ENCODE measurements around the gene CD52. TPM values are rescaled to one million over a fixed set of nuclear protein-coding genes. Genes with fewer than 3 reads are reported as not detected.
"Not testable (repeated sequence)": the region's sequence is repeated elsewhere in the genome, so short reads cannot be mapped to it uniquely, and the experiment has no call there.

CD52 gene
- polyA plus RNA-seq, 3 donors = 851 to 4,047 (median 2,617) TPM

DNA sequence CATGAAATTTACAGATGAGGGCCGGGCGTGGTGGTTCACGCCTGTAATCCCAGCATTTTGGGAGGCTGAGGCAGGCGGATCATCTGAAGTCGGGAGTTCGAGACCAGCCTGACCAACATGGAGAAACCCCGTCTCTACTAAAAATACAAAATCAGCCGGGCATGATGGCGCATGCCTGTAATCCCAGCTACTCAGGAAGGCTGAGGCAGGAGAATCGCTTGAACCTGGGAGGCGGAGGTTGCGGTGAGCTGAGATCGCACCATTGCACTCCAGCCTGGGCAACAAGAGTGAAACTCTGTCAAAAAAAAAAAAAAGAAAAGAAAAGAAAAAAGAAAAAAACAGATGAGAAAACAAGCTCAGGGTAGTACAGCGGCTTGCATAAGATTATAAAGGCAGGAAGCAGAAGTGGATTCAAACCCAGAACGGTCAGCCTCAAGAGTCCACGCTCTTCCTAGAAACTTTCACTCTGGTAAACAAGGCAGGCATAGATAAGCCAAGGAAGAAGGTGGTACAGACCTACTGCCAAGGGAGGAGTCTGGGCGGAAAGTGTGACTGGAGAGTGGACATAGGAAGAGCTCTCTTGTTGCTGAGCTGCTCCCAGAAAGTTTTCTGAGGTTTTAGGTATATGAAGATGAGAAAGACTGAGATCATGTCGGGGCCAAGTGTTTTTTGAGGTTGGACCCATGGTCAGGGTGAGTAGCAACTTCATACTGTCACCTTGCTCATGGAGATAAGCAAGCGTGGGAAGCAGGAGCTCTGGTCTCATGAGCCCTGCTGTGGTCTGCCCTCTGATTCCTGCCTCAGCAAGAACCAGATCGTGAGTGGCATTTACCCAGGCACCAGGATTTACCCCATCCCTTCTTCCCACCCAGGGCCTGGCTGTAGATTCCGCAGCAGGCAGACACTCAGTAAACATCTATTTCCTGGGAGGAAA is 9.5 kb upstream of the CD52 start:
- H2AFZ ChIP-seq (ENCODE audit: insufficient read depth, low read depth, low read length, poor library complexity, severe bottlenecking) = peak overlapping the region; percentile 74
- H3K36me3 ChIP-seq (replicated peaks in 1 of 2; ENCODE audit: control insufficient read depth in 1 of 2, insufficient read depth in 2 of 2, low read length in 2 of 2); H4K20me1 ChIP-seq (ENCODE audit: insufficient read depth, low read length); H3K9me3 Mint-ChIP-seq; H3K27me3 ChIP-seq (ENCODE audit: control insufficient read depth in 2 of 2, insufficient read depth in 2 of 2, low read length in 2 of 2); H3K27me3 Mint-ChIP-seq (ENCODE audit: low read depth in 3 of 3); H3K9me3 ChIP-seq (replicated peaks in 1 of 2; ENCODE audit: control insufficient read depth in 1 of 2, insufficient read depth in 1 of 2, low read length in 2 of 2): not testable (repeated sequence)
- Mint-ChIP-seq H3K4me3 (peak overlapping the region; percentile 69 to 91), H3K36me3 (peaks cover 6 to 14% of the 10 kb centered on the region in 2 donors), H3K27ac (peak overlapping the region; percentile 95 to 100 (median 100)), H3K4me1 (peaks cover 77% of the 10 kb centered on the region)
- peak overlapping the region; percentile 91 to 97 for H3K27ac ChIP-seq (ENCODE audit: low read depth in 1 of 2, low read length in 2 of 2)
- peak overlapping the region; percentile 28 to 83 (median 36) for H3K4me3 ChIP-seq (replicated peaks in 1 of 3; ENCODE audit: low read depth in 2 of 3, low read length in 3 of 3)
- WGBS (ENCODE audit: insufficient coverage) = 72% methylated on average over 11 of the region's 21 CpGs
- peak in 2 of 3 donors; percentile 54 to 60 for DNase-seq
- peak overlapping the region; percentile 82 for H3K4me2 ChIP-seq (replicated peaks; ENCODE audit: extremely low read depth, low read length, poor library complexity, severe bottlenecking)
- peaks cover 41% of the 10 kb centered on the region for H3K79me2 ChIP-seq (ENCODE audit: insufficient read depth, low read length)
- intact Hi-C loops (cut with micrococcal nuclease) = loop anchor here in 1 of 2 donors (1.0 to 2.0 kb wide), 4 partner anchors 8 to 29 kb away; no protein-coding TSS in a partner anchor
- peak overlapping the region; percentile 67 for H3K9ac ChIP-seq (ENCODE audit: insufficient read depth, low read length, poor library complexity, severe bottlenecking)
- peaks cover 79 to 92% of the 10 kb centered on the region in 2 donors for H3K4me1 ChIP-seq (ENCODE audit: control insufficient read depth in 1 of 2, insufficient read depth in 2 of 2, low read length in 2 of 2)

DNA sequence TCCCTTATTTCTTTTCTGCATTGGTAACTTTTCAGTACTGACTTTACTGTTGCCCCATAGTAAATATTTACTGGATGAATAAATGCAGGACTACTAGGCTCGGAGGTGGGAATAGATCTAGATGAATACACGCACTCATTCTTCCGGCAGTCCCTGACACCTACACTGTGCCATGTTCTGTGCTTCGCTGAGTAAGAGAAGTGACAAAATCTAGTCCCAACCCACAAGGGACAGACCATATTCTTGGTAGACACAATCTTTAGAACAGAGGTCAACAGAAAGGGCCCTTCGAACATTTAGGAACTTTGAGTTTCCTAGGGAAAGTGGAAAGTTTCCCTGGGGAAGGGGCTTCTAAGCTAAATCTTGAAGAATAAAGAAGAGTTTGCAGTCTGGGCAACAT is 3.3 kb upstream of the CD52 start:
- peaks cover 79% of the 10 kb centered on the region for H3K4me1 Mint-ChIP-seq
- H3K27me3 ChIP-seq (ENCODE audit: control insufficient read depth in 2 of 2, insufficient read depth in 2 of 2, low read length in 2 of 2) = no peaks in the 10 kb centered on the region
- H3K4me3 ChIP-seq (replicated peaks in 1 of 3; ENCODE audit: low read depth in 2 of 3, low read length in 3 of 3) = peak overlapping the region in 1 of 3 experiments; percentile 83
- no peak for DNase-seq
- H3K79me2 ChIP-seq (ENCODE audit: insufficient read depth, low read length) = peaks cover 53% of the 10 kb centered on the region
- WGBS (ENCODE audit: insufficient coverage) = no CpG with 5 or more reads among the region's 5 CpGs
- TF ChIP-seq, protein P1, sequence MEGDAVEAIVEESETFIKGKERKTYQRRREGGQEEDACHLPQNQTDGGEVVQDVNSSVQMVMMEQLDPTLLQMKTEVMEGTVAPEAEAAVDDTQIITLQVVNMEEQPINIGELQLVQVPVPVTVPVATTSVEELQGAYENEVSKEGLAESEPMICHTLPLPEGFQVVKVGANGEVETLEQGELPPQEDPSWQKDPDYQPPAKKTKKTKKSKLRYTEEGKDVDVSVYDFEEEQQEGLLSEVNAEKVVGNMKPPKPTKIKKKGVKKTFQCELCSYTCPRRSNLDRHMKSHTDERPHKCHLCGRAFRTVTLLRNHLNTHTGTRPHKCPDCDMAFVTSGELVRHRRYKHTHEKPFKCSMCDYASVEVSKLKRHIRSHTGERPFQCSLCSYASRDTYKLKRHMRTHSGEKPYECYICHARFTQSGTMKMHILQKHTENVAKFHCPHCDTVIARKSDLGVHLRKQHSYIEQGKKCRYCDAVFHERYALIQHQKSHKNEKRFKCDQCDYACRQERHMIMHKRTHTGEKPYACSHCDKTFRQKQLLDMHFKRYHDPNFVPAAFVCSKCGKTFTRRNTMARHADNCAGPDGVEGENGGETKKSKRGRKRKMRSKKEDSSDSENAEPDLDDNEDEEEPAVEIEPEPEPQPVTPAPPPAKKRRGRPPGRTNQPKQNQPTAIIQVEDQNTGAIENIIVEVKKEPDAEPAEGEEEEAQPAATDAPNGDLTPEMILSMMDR (IDR thresholded peaks at IDR 0.05) = no peak
- peaks cover 0 to 3% (median 0%) of the 10 kb centered on the region in 3 donors for H3K27me3 Mint-ChIP-seq (ENCODE audit: low read depth in 3 of 3)
- no peaks in the 10 kb centered on the region for H3K9me3 Mint-ChIP-seq
- peaks cover 4 to 5% of the 10 kb centered on the region in 2 donors for H3K36me3 Mint-ChIP-seq
- peaks cover 83 to 92% of the 10 kb centered on the region in 2 donors for H3K4me1 ChIP-seq (ENCODE audit: control insufficient read depth in 1 of 2, insufficient read depth in 2 of 2, low read length in 2 of 2)
- peak overlapping the region; percentile 86 to 99 (median 97) for H3K27ac Mint-ChIP-seq
- no peaks in the 10 kb centered on the region for H3K36me3 ChIP-seq (replicated peaks in 1 of 2; ENCODE audit: control insufficient read depth in 1 of 2, insufficient read depth in 2 of 2, low read length in 2 of 2)
- no peak overlapping the region for H3K9ac ChIP-seq (ENCODE audit: insufficient read depth, low read length, poor library complexity, severe bottlenecking)
- H3K4me2 ChIP-seq (replicated peaks; ENCODE audit: extremely low read depth, low read length, poor library complexity, severe bottlenecking) = peak overlapping the region; percentile 82
- intact Hi-C loops (cut with micrococcal nuclease) = loop anchor here in 1 of 2 donors (10.0 kb wide), 1 partner anchor 200 kb away; the partner anchor contains the start of gene PDIK1L
- no peaks in the 10 kb centered on the region for H4K20me1 ChIP-seq (ENCODE audit: insufficient read depth, low read length)
- H3K9me3 ChIP-seq (replicated peaks in 1 of 2; ENCODE audit: control insufficient read depth in 1 of 2, insufficient read depth in 1 of 2, low read length in 2 of 2) = no peaks in the 10 kb centered on the region
- no peak overlapping the region for H2AFZ ChIP-seq (ENCODE audit: insufficient read depth, low read depth, low read length, poor library complexity, severe bottlenecking)
- peak overlapping the region in 1 of 2 donors; percentile 89 for H3K4me3 Mint-ChIP-seq
- H3K27ac ChIP-seq (ENCODE audit: low read depth in 1 of 2, low read length in 2 of 2) = peak overlapping the region; percentile 88 to 92

Data from CD14-positive monocyte (primary cell).